ENCODE results near the gene LPXN. TPM values are rescaled to one million over a fixed set of nuclear protein-coding genes. Genes with fewer than 3 reads are reported as not detected.
A peak's percentile ranks its signal among the peaks of the same experiment; 100 is the strongest.

Gene LPXN
- total RNA-seq (2014; rRNA removed; shearing (Covaris generic); ENCODE audit: low replicate concordance) = 127 and 179 TPM in 2 replicates

DNA sequence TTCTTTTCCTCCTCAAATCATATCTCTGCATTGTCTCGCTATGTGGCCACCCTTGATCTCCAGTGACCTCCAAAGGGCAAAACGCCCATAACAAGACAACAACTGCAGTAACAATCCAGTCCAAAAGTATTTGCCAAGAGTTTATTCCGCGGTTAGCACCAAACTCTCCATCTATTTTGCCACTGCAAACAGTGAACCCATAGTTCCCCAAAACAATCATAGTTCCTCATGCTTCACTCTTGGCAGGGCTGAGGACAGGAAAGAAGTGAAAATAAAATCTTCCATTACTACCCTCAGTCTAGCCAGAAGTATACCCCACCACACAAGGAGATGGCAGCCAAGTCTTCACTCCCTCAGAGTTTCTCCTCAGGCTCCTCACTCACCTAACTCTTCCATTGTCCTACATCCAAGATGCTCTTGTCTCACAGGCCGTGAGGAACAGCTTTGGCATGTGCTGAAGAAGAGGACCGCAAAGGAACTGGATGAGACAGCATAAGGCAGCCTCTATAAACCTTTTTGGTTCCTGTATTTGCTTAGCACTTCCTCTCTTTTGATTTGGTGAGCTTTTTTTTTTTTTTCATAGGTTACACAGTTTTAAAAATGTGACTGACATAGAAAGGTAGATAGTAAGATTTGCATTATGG lies at the start of gene LPXN:
Gene LPXN, minus strand, starts transcription at position 480 of the 644 bp plus-strand sequence. Its CDS starts 84 bp downstream, at position 396.
- Histone ChIP-seq H3K27me3 (ENCODE audit: low read length) (no peaks in the 10 kb centered on the region), H3K4me2 (ENCODE audit: low read depth, low read length, poor library complexity, severe bottlenecking) (peak within 1 kb of the TSS; percentile 89), H3K9me2 (replicated peaks; ENCODE audit: insufficient read depth, low read length) (no peaks in the 10 kb centered on the region), H3K79me2 (ENCODE audit: low read length) (peaks cover 81% of the 10 kb centered on the region), H3K27ac (ENCODE audit: low read length) (peak within 1 kb of the TSS; percentile 97), H3K9me3 (ENCODE audit: low read length) (no peaks in the 10 kb centered on the region), H3K4me1 (ENCODE audit: low read length) (peaks cover 47% of the 10 kb centered on the region), H3K4me3 (ENCODE audit: low read length) (peak within 1 kb of the TSS; percentile 85), H3K36me3 (ENCODE audit: insufficient read depth, low read length) (peaks cover 13% of the 10 kb centered on the region; the same call in 1 of the 2 replicates), H2AFZ (ENCODE audit: low read length) (no peak within 1 kb of the TSS), H4K20me1 (ENCODE audit: insufficient read depth, low read depth, low read length) (no peaks in the 10 kb centered on the region), H3K9ac (ENCODE audit: low read length) (peak within 1 kb of the TSS; percentile 98)
- peak; percentile 93 for DNase-seq

DNA sequence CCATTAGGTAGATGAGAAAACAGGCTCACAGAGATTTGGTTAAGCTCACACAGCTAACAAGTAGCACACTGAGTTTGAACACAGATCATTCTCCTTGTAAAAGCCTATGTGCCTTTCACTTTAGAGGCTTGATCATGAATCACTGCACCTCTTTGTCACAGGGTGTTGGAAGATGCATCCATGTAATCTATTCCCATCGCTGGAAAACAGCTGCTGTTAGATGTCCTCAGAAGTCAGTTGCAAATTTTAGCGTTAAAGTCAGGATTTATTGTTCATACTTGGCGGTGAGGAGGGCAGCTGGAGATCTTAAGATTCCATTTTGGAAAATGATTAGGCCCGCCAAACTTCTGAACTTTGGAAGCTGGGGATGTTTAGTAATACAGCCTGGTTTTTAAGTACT lies 49.4 kb upstream of the LPXN start:
- H3K27ac ChIP-seq (ENCODE audit: low read length) = no peak overlapping the region
- no peak overlapping the region for H3K4me2 ChIP-seq (ENCODE audit: low read depth, low read length, poor library complexity, severe bottlenecking)
- no peaks in the 10 kb centered on the region for H3K9me3 ChIP-seq (ENCODE audit: low read length)
- DNase-seq = no peak
- no peak overlapping the region for H2AFZ ChIP-seq (ENCODE audit: low read length)
- H3K4me3 ChIP-seq (ENCODE audit: low read length) = no peak overlapping the region
- no peaks in the 10 kb centered on the region for H3K4me1 ChIP-seq (ENCODE audit: low read length)
- H3K79me2 ChIP-seq (ENCODE audit: low read length) = peaks cover 10% of the 10 kb centered on the region
- no peak overlapping the region for H3K9ac ChIP-seq (ENCODE audit: low read length)
- H3K9me2 ChIP-seq (replicated peaks; ENCODE audit: insufficient read depth, low read length) = no peaks in the 10 kb centered on the region
- no peaks in the 10 kb centered on the region for H3K27me3 ChIP-seq (ENCODE audit: low read length)
- H4K20me1 ChIP-seq (ENCODE audit: insufficient read depth, low read depth, low read length) = no peaks in the 10 kb centered on the region
- H3K36me3 ChIP-seq (ENCODE audit: insufficient read depth, low read length) = peaks cover 58% of the 10 kb centered on the region

DNA sequence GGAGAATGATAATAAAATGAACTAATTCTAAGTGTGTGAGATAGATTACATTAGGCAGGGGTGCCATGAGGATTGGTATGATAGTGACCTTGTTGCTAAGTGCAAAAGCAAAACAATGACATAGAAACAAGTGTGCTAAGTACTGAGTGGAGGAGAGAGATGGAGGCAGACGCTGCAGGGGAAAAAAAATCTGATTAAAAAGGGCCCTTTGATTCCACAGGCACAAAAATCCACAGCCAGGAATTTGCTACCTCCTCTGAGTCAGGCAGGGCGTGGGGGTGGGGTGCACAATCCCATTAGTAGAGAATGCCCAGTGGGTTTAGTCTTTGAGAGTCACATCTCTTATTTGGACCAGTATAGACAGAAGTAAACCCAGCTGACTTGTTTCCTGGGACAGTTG lies 46.7 kb upstream of the LPXN start, which contains the start of gene CNTF:
Gene CNTF, plus strand, starts transcription at position 322 of the 400 bp plus-strand sequence. CDS start 88 bp downstream, outside the sequence.
- Histone ChIP-seq H3K27ac (ENCODE audit: low read length) (no peak within 1 kb of the TSS), H3K79me2 (ENCODE audit: low read length) (peaks cover 23% of the 10 kb centered on the region), H3K9ac (ENCODE audit: low read length) (no peak within 1 kb of the TSS), H2AFZ (ENCODE audit: low read length) (no peak within 1 kb of the TSS), H3K36me3 (ENCODE audit: insufficient read depth, low read length) (peaks cover 76% of the 10 kb centered on the region), H3K27me3 (ENCODE audit: low read length) (no peaks in the 10 kb centered on the region), H3K4me2 (ENCODE audit: low read depth, low read length, poor library complexity, severe bottlenecking) (no peak within 1 kb of the TSS), H3K4me3 (ENCODE audit: low read length) (no peak within 1 kb of the TSS), H3K9me3 (ENCODE audit: low read length) (no peaks in the 10 kb centered on the region), H4K20me1 (ENCODE audit: insufficient read depth, low read depth, low read length) (no peaks in the 10 kb centered on the region), H3K4me1 (ENCODE audit: low read length) (no peaks in the 10 kb centered on the region), H3K9me2 (replicated peaks; ENCODE audit: insufficient read depth, low read length) (no peaks in the 10 kb centered on the region)
- no peak for DNase-seq

DNA sequence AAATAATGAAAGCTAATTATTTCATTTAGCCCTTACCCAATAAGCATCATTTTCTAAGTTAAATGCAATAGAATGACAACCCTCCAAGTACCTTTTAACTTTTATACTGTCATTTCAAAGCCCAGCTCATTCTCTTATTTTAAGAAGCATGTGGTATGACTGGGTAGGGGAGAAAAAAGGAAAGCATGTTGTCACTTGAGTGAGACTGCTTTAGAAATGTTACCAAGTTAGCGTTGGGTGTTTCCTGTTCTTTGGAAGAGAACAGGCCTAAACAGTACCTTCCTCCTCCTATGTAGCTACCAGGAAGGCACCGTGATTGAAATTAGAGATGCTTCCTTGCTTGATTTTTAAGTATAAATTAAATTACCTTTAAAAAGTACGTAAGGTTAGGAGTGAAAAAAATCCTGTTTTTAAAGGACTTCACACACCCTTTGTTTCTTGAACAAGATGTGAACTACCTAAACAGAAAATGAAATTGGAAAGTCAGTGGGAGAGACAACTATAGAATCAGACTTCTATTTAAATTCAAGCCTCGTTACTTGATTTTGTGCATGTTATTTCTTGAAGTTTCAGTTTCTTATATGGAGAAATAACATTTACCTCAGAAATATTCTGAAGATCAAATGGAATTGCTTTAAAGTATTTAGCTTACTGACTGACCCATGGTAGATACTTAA lies 46.1 kb upstream of the LPXN start:
- H3K4me3 ChIP-seq (ENCODE audit: low read length) = no peak overlapping the region
- H3K27ac ChIP-seq (ENCODE audit: low read length) = no peak overlapping the region
- no peak overlapping the region for H3K9ac ChIP-seq (ENCODE audit: low read length)
- peaks cover 80% of the 10 kb centered on the region for H3K36me3 ChIP-seq (ENCODE audit: insufficient read depth, low read length)
- no peaks in the 10 kb centered on the region for H4K20me1 ChIP-seq (ENCODE audit: insufficient read depth, low read depth, low read length)
- H3K4me1 ChIP-seq (ENCODE audit: low read length) = no peaks in the 10 kb centered on the region
- no peaks in the 10 kb centered on the region for H3K9me2 ChIP-seq (replicated peaks; ENCODE audit: insufficient read depth, low read length)
- no peak for DNase-seq
- H3K4me2 ChIP-seq (ENCODE audit: low read depth, low read length, poor library complexity, severe bottlenecking) = no peak overlapping the region
- H3K27me3 ChIP-seq (ENCODE audit: low read length) = no peaks in the 10 kb centered on the region
- H3K9me3 ChIP-seq (ENCODE audit: low read length) = no peaks in the 10 kb centered on the region
- H3K79me2 ChIP-seq (ENCODE audit: low read length) = peaks cover 28% of the 10 kb centered on the region
- H2AFZ ChIP-seq (ENCODE audit: low read length) = no peak overlapping the region

DNA sequence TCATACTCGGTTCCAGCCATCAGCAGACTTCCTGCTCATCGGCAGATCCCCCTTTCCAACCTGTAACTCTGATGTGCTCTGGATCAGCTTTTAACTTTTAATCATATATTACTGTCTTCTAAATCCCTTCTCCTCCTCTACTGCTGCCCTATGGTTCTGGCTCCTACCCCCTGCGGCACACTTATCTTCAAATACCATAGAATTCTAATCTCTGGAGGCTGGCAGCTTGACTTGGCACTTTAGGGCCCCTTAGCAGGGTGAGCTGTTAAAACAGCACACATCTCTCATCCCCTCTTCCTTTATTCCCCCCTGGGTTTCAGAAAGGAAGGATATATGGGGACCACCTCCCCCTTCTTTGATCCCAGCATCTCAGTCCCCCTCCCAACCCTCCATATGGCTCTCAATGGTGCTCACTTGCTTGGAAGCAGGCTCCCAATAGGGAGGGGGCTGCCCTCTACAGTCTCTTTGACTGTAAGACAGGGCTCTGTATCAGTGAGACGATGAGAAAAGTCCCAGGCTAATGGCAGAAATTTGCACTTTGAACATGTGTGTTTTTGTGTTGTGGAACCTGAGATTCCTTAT lies 42.4 kb upstream of the LPXN start:
- Histone ChIP-seq H3K4me1 (ENCODE audit: low read length) (peaks cover 21% of the 10 kb centered on the region), H3K9me3 (ENCODE audit: low read length) (no peaks in the 10 kb centered on the region), H3K4me2 (ENCODE audit: low read depth, low read length, poor library complexity, severe bottlenecking) (no peak overlapping the region), H4K20me1 (ENCODE audit: insufficient read depth, low read depth, low read length) (no peaks in the 10 kb centered on the region), H2AFZ (ENCODE audit: low read length) (no peak overlapping the region), H3K36me3 (ENCODE audit: insufficient read depth, low read length) (peaks cover 84% of the 10 kb centered on the region), H3K9me2 (replicated peaks; ENCODE audit: insufficient read depth, low read length) (no peaks in the 10 kb centered on the region), H3K9ac (ENCODE audit: low read length) (no peak overlapping the region), H3K27me3 (ENCODE audit: low read length) (no peaks in the 10 kb centered on the region), H3K4me3 (ENCODE audit: low read length) (no peak overlapping the region), H3K27ac (ENCODE audit: low read length) (no peak overlapping the region), H3K79me2 (ENCODE audit: low read length) (peaks cover 58% of the 10 kb centered on the region)
- DNase-seq = no peak

DNA sequence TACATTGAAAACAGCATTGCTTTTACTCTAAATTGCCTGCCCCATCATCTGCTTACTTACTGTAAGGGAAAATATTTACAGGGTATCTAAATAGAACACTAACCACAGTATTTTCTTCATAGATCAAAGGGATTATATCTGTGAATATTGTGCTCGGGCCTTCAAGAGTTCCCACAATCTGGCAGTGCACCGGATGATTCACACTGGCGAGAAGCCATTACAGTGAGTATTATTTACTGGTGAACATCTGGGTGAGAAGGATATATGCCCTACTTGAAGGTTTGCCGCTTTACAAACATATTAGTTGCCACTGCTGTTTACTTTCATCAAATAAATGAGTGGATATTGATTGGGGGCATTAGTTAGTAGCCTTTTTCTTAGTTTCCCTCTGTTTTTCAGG lies 40.9 kb upstream of the LPXN start:
- Histone ChIP-seq H3K9ac (ENCODE audit: low read length) (no peak overlapping the region), H3K4me3 (ENCODE audit: low read length) (no peak overlapping the region), H4K20me1 (ENCODE audit: insufficient read depth, low read depth, low read length) (no peaks in the 10 kb centered on the region), H3K4me1 (ENCODE audit: low read length) (peaks cover 35% of the 10 kb centered on the region), H3K27me3 (ENCODE audit: low read length) (no peaks in the 10 kb centered on the region), H3K79me2 (ENCODE audit: low read length) (peaks cover 71% of the 10 kb centered on the region), H3K36me3 (ENCODE audit: insufficient read depth, low read length) (peaks cover 89% of the 10 kb centered on the region), H3K9me3 (ENCODE audit: low read length) (no peaks in the 10 kb centered on the region), H3K9me2 (replicated peaks; ENCODE audit: insufficient read depth, low read length) (no peaks in the 10 kb centered on the region), H2AFZ (ENCODE audit: low read length) (no peak overlapping the region), H3K27ac (ENCODE audit: low read length) (no peak overlapping the region), H3K4me2 (ENCODE audit: low read depth, low read length, poor library complexity, severe bottlenecking) (no peak overlapping the region)
- DNase-seq = no peak

DNA sequence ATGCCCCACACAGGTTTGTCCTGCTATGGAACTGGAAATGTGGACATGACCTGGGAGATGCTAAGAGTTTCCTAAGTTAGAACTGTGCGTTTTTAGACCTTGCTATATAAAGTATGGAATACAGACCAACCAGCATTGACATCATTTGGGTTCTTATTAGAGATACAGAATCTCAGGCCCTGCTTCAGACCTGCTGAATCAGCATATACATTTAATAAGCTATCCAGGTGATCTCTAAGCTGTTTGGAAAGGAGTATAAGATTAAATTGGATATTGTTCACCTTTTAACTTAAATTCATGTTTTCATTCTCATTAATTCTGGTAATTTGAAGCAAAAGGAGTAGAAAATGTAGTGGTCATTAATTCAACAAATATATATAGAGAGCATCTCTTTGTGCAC lies 39.9 kb upstream of the LPXN start:
- H3K9me3 ChIP-seq (ENCODE audit: low read length) = no peaks in the 10 kb centered on the region
- no peak overlapping the region for H3K4me2 ChIP-seq (ENCODE audit: low read depth, low read length, poor library complexity, severe bottlenecking)
- no peaks in the 10 kb centered on the region for H3K9me2 ChIP-seq (replicated peaks; ENCODE audit: insufficient read depth, low read length)
- no peak overlapping the region for H3K27ac ChIP-seq (ENCODE audit: low read length)
- no peak for DNase-seq
- peaks cover 92% of the 10 kb centered on the region for H3K36me3 ChIP-seq (ENCODE audit: insufficient read depth, low read length)
- H3K4me1 ChIP-seq (ENCODE audit: low read length) = peaks cover 46% of the 10 kb centered on the region
- no peak overlapping the region for H3K9ac ChIP-seq (ENCODE audit: low read length)
- no peaks in the 10 kb centered on the region for H3K27me3 ChIP-seq (ENCODE audit: low read length)
- no peak overlapping the region for H3K4me3 ChIP-seq (ENCODE audit: low read length)
- peaks cover 75% of the 10 kb centered on the region for H3K79me2 ChIP-seq (ENCODE audit: low read length)
- no peak overlapping the region for H2AFZ ChIP-seq (ENCODE audit: low read length)
- no peaks in the 10 kb centered on the region for H4K20me1 ChIP-seq (ENCODE audit: insufficient read depth, low read depth, low read length)

DNA sequence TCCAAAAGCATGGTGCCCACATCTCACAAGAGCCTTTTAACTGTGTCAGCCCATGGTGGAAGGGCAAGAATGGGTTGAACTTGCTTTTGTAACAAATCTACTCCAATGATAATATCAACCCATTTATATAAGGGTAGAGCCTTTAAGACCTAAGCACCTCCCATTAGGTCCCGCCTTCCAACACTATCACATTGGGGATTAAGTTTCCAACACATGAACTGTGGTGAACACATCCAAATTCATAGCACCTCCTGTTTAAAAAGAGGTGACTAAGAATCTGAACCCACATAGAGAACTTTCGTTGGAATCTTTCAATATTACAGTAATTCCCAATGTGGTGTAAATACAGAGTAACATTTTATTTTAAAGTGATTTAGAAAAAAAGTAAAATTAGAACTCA lies 37.6 kb upstream of the LPXN start:
- no peaks in the 10 kb centered on the region for H3K27me3 ChIP-seq (ENCODE audit: low read length)
- no peaks in the 10 kb centered on the region for H3K9me2 ChIP-seq (replicated peaks; ENCODE audit: insufficient read depth, low read length)
- peaks cover 87% of the 10 kb centered on the region for H3K36me3 ChIP-seq (ENCODE audit: insufficient read depth, low read length)
- H3K4me2 ChIP-seq (ENCODE audit: low read depth, low read length, poor library complexity, severe bottlenecking) = no peak overlapping the region
- no peak overlapping the region for H3K27ac ChIP-seq (ENCODE audit: low read length)
- H3K79me2 ChIP-seq (ENCODE audit: low read length) = peaks cover 83% of the 10 kb centered on the region
- H2AFZ ChIP-seq (ENCODE audit: low read length) = no peak overlapping the region
- no peaks in the 10 kb centered on the region for H4K20me1 ChIP-seq (ENCODE audit: insufficient read depth, low read depth, low read length)
- no peak overlapping the region for H3K9ac ChIP-seq (ENCODE audit: low read length)
- H3K9me3 ChIP-seq (ENCODE audit: low read length) = no peaks in the 10 kb centered on the region
- no peak for DNase-seq
- H3K4me3 ChIP-seq (ENCODE audit: low read length) = no peak overlapping the region
- peaks cover 59% of the 10 kb centered on the region for H3K4me1 ChIP-seq (ENCODE audit: low read length)

Data from Karpas-422 (cell line).